Measurements from ENCODE around the gene MYO1B. TPM values are rescaled to one million over a fixed set of nuclear protein-coding genes. Genes with fewer than 3 reads are reported as not detected.

Gene MYO1B
- total and polyA plus RNA-seq, 2 donors (not counting 1 experiment from before 2014, with no cell fraction given), result 151 to 194 TPM

DNA sequence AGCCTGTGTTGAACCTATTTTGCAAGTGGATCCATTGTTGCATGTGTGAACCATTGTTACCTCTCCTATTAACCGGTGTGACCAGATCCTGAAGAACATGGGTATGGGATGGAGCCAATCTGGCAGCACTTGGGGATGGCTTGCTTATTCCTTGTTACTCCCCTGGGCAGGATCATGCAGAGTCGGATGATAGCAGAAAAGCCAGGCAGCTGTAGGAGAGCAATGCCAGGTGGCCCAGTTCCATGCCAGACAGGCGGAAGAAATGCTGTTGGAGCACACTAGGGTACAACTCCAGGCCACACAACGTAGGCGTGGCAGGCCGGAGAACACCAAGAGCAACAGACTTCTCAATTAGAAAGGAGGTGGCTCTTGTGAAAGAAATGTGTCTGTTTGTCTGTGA is 16.3 kb upstream of the MYO1B start:
- H3K9ac ChIP-seq (ENCODE audit: insufficient read depth, low read length), result no peak overlapping the region
- no peaks in the 10 kb centered on the region for H4K20me1 ChIP-seq (ENCODE audit: control insufficient read depth, extremely low read depth, insufficient read depth, low read length)
- H3K27me3 ChIP-seq (ENCODE audit: control insufficient read depth, insufficient read depth, low read length), result no peaks in the 10 kb centered on the region
- H3K27ac ChIP-seq (ENCODE audit: insufficient read depth, low read length), result no peak overlapping the region
- DNase-seq (ENCODE audit: low read depth in 2 of 2), result no peak
- TF ChIP-seq, protein P1, sequence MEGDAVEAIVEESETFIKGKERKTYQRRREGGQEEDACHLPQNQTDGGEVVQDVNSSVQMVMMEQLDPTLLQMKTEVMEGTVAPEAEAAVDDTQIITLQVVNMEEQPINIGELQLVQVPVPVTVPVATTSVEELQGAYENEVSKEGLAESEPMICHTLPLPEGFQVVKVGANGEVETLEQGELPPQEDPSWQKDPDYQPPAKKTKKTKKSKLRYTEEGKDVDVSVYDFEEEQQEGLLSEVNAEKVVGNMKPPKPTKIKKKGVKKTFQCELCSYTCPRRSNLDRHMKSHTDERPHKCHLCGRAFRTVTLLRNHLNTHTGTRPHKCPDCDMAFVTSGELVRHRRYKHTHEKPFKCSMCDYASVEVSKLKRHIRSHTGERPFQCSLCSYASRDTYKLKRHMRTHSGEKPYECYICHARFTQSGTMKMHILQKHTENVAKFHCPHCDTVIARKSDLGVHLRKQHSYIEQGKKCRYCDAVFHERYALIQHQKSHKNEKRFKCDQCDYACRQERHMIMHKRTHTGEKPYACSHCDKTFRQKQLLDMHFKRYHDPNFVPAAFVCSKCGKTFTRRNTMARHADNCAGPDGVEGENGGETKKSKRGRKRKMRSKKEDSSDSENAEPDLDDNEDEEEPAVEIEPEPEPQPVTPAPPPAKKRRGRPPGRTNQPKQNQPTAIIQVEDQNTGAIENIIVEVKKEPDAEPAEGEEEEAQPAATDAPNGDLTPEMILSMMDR (conservative IDR thresholded peaks at IDR 0.05 in 1 of 2, IDR thresholded peaks at IDR 0.05 in 1 of 2; ENCODE audit: low read depth in 1 of 2, low read length in 2 of 2), result no peak
- no peak overlapping the region for H2AFZ ChIP-seq (ENCODE audit: low read length)
- H3K4me1 ChIP-seq (ENCODE audit: control insufficient read depth, extremely low read depth, insufficient read depth, low read length), result peaks cover 18% of the 10 kb centered on the region
- no peaks in the 10 kb centered on the region for H3K9me3 ChIP-seq (ENCODE audit: control insufficient read depth, insufficient read depth, low read depth, low read length)
- H3K4me2 ChIP-seq (ENCODE audit: extremely low read depth, insufficient read depth, low read length), result no peak overlapping the region
- H3K36me3 ChIP-seq (ENCODE audit: control insufficient read depth, insufficient read depth, low read length), result no peaks in the 10 kb centered on the region
- H3K79me2 ChIP-seq (ENCODE audit: control insufficient read depth, insufficient read depth, low read length), result no peaks in the 10 kb centered on the region
- H3K4me3 ChIP-seq (replicated peaks in 1 of 4; ENCODE audit: control extremely low read depth in 1 of 4, insufficient read depth in 1 of 4, low read depth in 3 of 4, low read length in 4 of 4), result no peak overlapping the region

DNA sequence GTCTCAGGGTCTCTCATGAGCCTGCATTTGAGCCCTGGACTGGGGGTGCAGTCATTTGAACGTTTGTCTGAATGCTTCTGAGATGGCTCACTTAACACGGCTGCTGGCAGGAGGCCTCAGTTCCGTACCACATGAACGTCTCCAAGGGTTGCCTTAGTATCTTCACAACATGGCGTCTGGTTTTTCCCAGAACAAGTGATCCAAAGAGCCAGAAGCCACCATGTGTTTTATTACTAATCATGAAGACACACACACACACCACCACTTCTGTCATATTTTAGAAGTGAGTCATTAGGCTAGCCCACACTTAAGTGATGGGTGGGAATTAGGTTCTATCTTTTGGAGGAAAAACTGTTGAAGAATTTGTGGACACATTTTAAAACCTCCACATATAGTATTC is 15.0 kb upstream of the MYO1B start:
- Histone ChIP-seq H3K4me2 (ENCODE audit: extremely low read depth, insufficient read depth, low read length) (no peak overlapping the region), H3K27ac (ENCODE audit: insufficient read depth, low read length) (peak overlapping the region; percentile 24), H3K79me2 (ENCODE audit: control insufficient read depth, insufficient read depth, low read length) (no peaks in the 10 kb centered on the region), H3K4me3 (replicated peaks in 1 of 4; ENCODE audit: control extremely low read depth in 1 of 4, insufficient read depth in 1 of 4, low read depth in 3 of 4, low read length in 4 of 4) (no peak overlapping the region), H2AFZ (ENCODE audit: low read length) (no peak overlapping the region), H3K4me1 (ENCODE audit: control insufficient read depth, extremely low read depth, insufficient read depth, low read length) (peaks cover 18% of the 10 kb centered on the region), H3K9me3 (ENCODE audit: control insufficient read depth, insufficient read depth, low read depth, low read length) (no peaks in the 10 kb centered on the region), H3K36me3 (ENCODE audit: control insufficient read depth, insufficient read depth, low read length) (no peaks in the 10 kb centered on the region), H4K20me1 (ENCODE audit: control insufficient read depth, extremely low read depth, insufficient read depth, low read length) (no peaks in the 10 kb centered on the region), H3K27me3 (ENCODE audit: control insufficient read depth, insufficient read depth, low read length) (no peaks in the 10 kb centered on the region), H3K9ac (ENCODE audit: insufficient read depth, low read length) (no peak overlapping the region)
- TF ChIP-seq, protein P1 (conservative IDR thresholded peaks at IDR 0.05 in 1 of 2, IDR thresholded peaks at IDR 0.05 in 1 of 2; ENCODE audit: low read depth in 1 of 2, low read length in 2 of 2), result no peak
- TF ChIP-seq EZH2 (IDR thresholded peaks at IDR 0.05; ENCODE audit: low read length, missing control alignments), result no peak
- DNase-seq (ENCODE audit: low read depth in 2 of 2), result peak; percentile 73 to 98

DNA sequence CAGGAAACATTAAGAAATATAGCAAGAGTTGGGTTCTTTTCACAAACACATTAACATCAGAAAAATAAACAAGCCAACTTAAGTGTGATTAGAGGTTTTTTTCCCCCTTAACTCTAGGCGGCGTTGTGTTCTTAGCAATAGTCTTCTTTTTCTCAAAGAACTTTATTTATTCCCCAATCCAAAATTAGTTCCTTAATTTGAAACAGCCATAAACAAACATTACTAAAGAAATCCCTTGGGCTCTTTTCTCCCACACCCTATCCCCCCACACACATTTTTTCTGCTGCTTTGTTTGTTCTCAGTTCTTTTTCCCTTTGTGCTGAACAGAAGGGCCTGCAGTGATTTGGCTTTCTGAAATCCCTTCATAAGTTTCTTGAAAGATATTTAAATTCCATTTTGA is 13.2 kb upstream of the MYO1B start:
- no peaks in the 10 kb centered on the region for H3K36me3 ChIP-seq (ENCODE audit: control insufficient read depth, insufficient read depth, low read length)
- no peaks in the 10 kb centered on the region for H3K9me3 ChIP-seq (ENCODE audit: control insufficient read depth, insufficient read depth, low read depth, low read length)
- H3K79me2 ChIP-seq (ENCODE audit: control insufficient read depth, insufficient read depth, low read length), result no peaks in the 10 kb centered on the region
- no peak overlapping the region for H3K4me3 ChIP-seq (replicated peaks in 1 of 4; ENCODE audit: control extremely low read depth in 1 of 4, insufficient read depth in 1 of 4, low read depth in 3 of 4, low read length in 4 of 4)
- H3K27me3 ChIP-seq (ENCODE audit: control insufficient read depth, insufficient read depth, low read length), result no peaks in the 10 kb centered on the region
- no peak overlapping the region for H2AFZ ChIP-seq (ENCODE audit: low read length)
- peak; percentile 35 to 74 for DNase-seq (ENCODE audit: low read depth in 2 of 2)
- peaks cover 18% of the 10 kb centered on the region for H3K4me1 ChIP-seq (ENCODE audit: control insufficient read depth, extremely low read depth, insufficient read depth, low read length)
- TF ChIP-seq EZH2 (IDR thresholded peaks at IDR 0.05; ENCODE audit: low read length, missing control alignments), result no peak
- TF ChIP-seq, protein P1 (conservative IDR thresholded peaks at IDR 0.05 in 1 of 2, IDR thresholded peaks at IDR 0.05 in 1 of 2; ENCODE audit: low read depth in 1 of 2, low read length in 2 of 2), result peak; percentile 46 to 72
- no peak overlapping the region for H3K9ac ChIP-seq (ENCODE audit: insufficient read depth, low read length)
- H3K4me2 ChIP-seq (ENCODE audit: extremely low read depth, insufficient read depth, low read length), result no peak overlapping the region
- H3K27ac ChIP-seq (ENCODE audit: insufficient read depth, low read length), result no peak overlapping the region
- no peaks in the 10 kb centered on the region for H4K20me1 ChIP-seq (ENCODE audit: control insufficient read depth, extremely low read depth, insufficient read depth, low read length)

Data from fibroblast of lung (primary cell).